Measurements from ENCODE around the gene CATSPERE.

Gene CATSPERE

DNA sequence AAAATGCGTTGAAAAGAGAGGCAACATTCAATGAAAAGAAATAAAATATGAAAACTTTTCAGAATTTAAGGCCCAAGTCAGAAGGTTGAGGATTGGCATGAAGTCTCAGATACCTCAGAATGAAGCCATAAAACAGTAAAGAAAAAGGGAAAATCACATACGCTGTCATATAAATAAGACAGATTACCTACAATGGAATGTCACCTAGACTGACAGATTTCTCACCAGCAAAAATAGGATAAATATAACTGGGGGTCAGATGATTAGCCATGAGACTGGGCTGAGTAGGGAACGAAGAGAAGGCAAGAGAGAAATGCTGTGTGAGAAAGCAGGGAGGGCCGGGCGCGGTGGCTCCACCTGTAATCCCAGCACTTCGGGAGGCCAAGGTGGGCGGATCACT is 140.3 kb downstream of the CATSPERE start:
- Histone ChIP-seq H3K4me2 (ENCODE audit: low read length) (no peak overlapping the region), H3K4me1 (ENCODE audit: control insufficient read depth, insufficient read depth, low read length) (peaks cover 12% of the 10 kb centered on the region), H3K9me3 (replicated peaks; ENCODE audit: low read length) (no peaks in the 10 kb centered on the region), H3K27me3 (ENCODE audit: control insufficient read depth, insufficient read depth, low read length) (no peaks in the 10 kb centered on the region), H3K4me3 (ENCODE audit: low read length) (no peak overlapping the region), H3K36me3 (ENCODE audit: insufficient read depth, low read length) (no peaks in the 10 kb centered on the region), H3K9ac (ENCODE audit: low read depth, low read length) (no peak overlapping the region)

DNA sequence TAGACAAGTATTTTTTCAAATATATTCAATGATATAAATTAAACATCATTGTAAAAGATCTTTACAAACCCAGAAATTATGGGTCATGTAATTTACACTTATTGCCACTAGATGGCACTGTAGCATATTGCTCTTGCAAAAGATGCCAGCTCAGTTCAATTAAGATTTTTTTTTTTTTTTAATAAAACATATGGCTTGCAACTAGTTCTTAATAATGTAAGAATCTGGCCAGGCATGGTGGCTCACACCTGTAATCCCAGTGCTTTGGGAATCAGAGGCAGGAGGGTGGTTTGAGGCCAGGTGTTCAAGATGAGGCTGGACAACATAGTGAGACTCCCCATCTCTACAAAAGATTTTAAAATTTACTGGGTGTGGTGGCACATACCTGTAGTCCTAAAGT is 142.4 kb downstream of the CATSPERE start:
- Histone ChIP-seq H3K9ac (ENCODE audit: low read depth, low read length) (no peak overlapping the region), H3K4me1 (ENCODE audit: control insufficient read depth, insufficient read depth, low read length) (peaks cover 12% of the 10 kb centered on the region), H3K27me3 (ENCODE audit: control insufficient read depth, insufficient read depth, low read length) (no peaks in the 10 kb centered on the region), H3K9me3 (replicated peaks; ENCODE audit: low read length) (no peaks in the 10 kb centered on the region), H3K4me3 (ENCODE audit: low read length) (no peak overlapping the region), H3K4me2 (ENCODE audit: low read length) (no peak overlapping the region), H3K36me3 (ENCODE audit: insufficient read depth, low read length) (no peaks in the 10 kb centered on the region)

- H3K27me3 ChIP-seq (ENCODE audit: control insufficient read depth, insufficient read depth, low read length): no peaks in the 10 kb centered on the region
- no peaks in the 10 kb centered on the region for H3K4me1 ChIP-seq (ENCODE audit: control insufficient read depth, insufficient read depth, low read length)
- no peaks in the 10 kb centered on the region for H3K9me3 ChIP-seq (replicated peaks; ENCODE audit: low read length)
- no peak overlapping the region for H3K4me3 ChIP-seq (ENCODE audit: low read length)
- no peaks in the 10 kb centered on the region for H3K36me3 ChIP-seq (ENCODE audit: insufficient read depth, low read length)
- no peak overlapping the region for H3K9ac ChIP-seq (ENCODE audit: low read depth, low read length)
- H3K4me2 ChIP-seq (ENCODE audit: low read length): no peak overlapping the region
Measured at GRCh38 chr1:244605835-244606370, 144.8 kb downstream of the CATSPERE start.

DNA sequence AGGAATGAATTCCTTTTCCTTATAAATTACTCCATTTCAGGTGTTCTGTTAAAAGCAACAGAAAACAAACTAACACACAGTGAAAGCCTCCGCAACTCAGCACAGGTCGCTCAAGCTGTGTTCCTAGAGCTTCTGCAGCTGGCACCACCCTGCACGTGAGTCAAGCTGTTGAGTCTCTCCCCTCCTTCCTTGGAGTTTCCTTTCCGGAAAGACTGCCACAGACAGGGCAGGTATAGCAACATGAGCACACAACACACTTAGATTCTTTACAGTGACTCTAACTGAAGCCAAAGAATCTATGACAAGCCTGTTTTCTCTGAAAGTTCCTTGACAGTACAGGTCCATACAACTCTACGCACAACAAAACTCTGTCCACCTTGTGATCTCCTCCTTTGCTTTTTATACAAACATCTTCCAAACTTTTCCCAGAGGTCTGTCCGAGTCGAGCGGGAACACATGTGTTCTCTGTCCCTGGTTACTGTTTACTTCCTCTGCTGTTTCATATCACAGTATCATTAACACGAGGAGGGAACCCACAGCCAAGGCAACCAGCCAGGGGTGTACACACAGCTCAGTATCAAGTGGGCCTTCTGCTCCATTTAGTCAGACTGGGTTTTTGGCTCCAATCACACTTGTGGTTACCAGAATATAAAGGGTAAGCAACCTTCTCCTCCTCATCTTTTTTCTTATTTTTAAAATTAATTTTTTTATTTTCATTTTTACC is 153.2 kb downstream of the CATSPERE start:
- Histone ChIP-seq H3K4me1 (ENCODE audit: control insufficient read depth, insufficient read depth, low read length) (no peaks in the 10 kb centered on the region), H3K4me3 (ENCODE audit: low read length) (no peak overlapping the region)

GRCh38 chr1:244614879-244615278 is 153.8 kb downstream of the CATSPERE start:
- no peak overlapping the region for H3K4me2 ChIP-seq (ENCODE audit: low read length)
- no peak overlapping the region for H3K4me3 ChIP-seq (ENCODE audit: low read length)
- H3K27me3 ChIP-seq (ENCODE audit: control insufficient read depth, insufficient read depth, low read length): no peaks in the 10 kb centered on the region
- H3K9me3 ChIP-seq (replicated peaks; ENCODE audit: low read length): no peaks in the 10 kb centered on the region
- H3K9ac ChIP-seq (ENCODE audit: low read depth, low read length): no peak overlapping the region
- H3K36me3 ChIP-seq (ENCODE audit: insufficient read depth, low read length): no peaks in the 10 kb centered on the region
- H3K4me1 ChIP-seq (ENCODE audit: control insufficient read depth, insufficient read depth, low read length): no peaks in the 10 kb centered on the region

More for the DNA sequence above, 153.2 kb downstream of the CATSPERE start:
- Histone ChIP-seq H3K9me3 (replicated peaks; ENCODE audit: low read length) (no peaks in the 10 kb centered on the region), H3K4me2 (ENCODE audit: low read length) (no peak overlapping the region), H3K36me3 (ENCODE audit: insufficient read depth, low read length) (no peaks in the 10 kb centered on the region), H3K27me3 (ENCODE audit: control insufficient read depth, insufficient read depth, low read length) (no peaks in the 10 kb centered on the region), H3K9ac (ENCODE audit: low read depth, low read length) (no peak overlapping the region)

GRCh38 chr1:244615301-244615700 is 154.2 kb downstream of the CATSPERE start:
- no peak overlapping the region for H3K4me3 ChIP-seq (ENCODE audit: low read length)
- no peak overlapping the region for H3K9ac ChIP-seq (ENCODE audit: low read depth, low read length)
- H3K36me3 ChIP-seq (ENCODE audit: insufficient read depth, low read length): no peaks in the 10 kb centered on the region
- H3K27me3 ChIP-seq (ENCODE audit: control insufficient read depth, insufficient read depth, low read length): no peaks in the 10 kb centered on the region
- no peaks in the 10 kb centered on the region for H3K9me3 ChIP-seq (replicated peaks; ENCODE audit: low read length)
- no peaks in the 10 kb centered on the region for H3K4me1 ChIP-seq (ENCODE audit: control insufficient read depth, insufficient read depth, low read length)
- H3K4me2 ChIP-seq (ENCODE audit: low read length): no peak overlapping the region

GRCh38 chr1:244626709-244627108 is 165.6 kb downstream of the CATSPERE start:
- H3K4me2 ChIP-seq (ENCODE audit: low read length): no peak overlapping the region

GRCh38 chr1:244628789-244629188 is 167.7 kb downstream of the CATSPERE start:
- Histone ChIP-seq H3K9me3 (replicated peaks; ENCODE audit: low read length) (no peaks in the 10 kb centered on the region), H3K4me1 (ENCODE audit: control insufficient read depth, insufficient read depth, low read length) (no peaks in the 10 kb centered on the region), H3K4me3 (ENCODE audit: low read length) (no peak overlapping the region), H3K4me2 (ENCODE audit: low read length) (no peak overlapping the region), H3K9ac (ENCODE audit: low read depth, low read length) (no peak overlapping the region), H3K27me3 (ENCODE audit: control insufficient read depth, insufficient read depth, low read length) (no peaks in the 10 kb centered on the region), H3K36me3 (ENCODE audit: insufficient read depth, low read length) (no peaks in the 10 kb centered on the region)

More at GRCh38 chr1:244626709-244627108, 165.6 kb downstream of the CATSPERE start:
- Histone ChIP-seq H3K9me3 (replicated peaks; ENCODE audit: low read length) (no peaks in the 10 kb centered on the region), H3K27me3 (ENCODE audit: control insufficient read depth, insufficient read depth, low read length) (no peaks in the 10 kb centered on the region), H3K36me3 (ENCODE audit: insufficient read depth, low read length) (no peaks in the 10 kb centered on the region), H3K4me1 (ENCODE audit: control insufficient read depth, insufficient read depth, low read length) (no peaks in the 10 kb centered on the region), H3K4me3 (ENCODE audit: low read length) (no peak overlapping the region), H3K9ac (ENCODE audit: low read depth, low read length) (no peak overlapping the region)

- no peaks in the 10 kb centered on the region for H3K4me1 ChIP-seq (ENCODE audit: control insufficient read depth, insufficient read depth, low read length)
- no peaks in the 10 kb centered on the region for H3K36me3 ChIP-seq (ENCODE audit: insufficient read depth, low read length)
- no peak overlapping the region for H3K4me3 ChIP-seq (ENCODE audit: low read length)
- H3K4me2 ChIP-seq (ENCODE audit: low read length): no peak overlapping the region
- H3K27me3 ChIP-seq (ENCODE audit: control insufficient read depth, insufficient read depth, low read length): peaks cover 3% of the 10 kb centered on the region
- no peak overlapping the region for H3K9ac ChIP-seq (ENCODE audit: low read depth, low read length)
- no peaks in the 10 kb centered on the region for H3K9me3 ChIP-seq (replicated peaks; ENCODE audit: low read length)
Measured at GRCh38 chr1:244633140-244633539, 172.1 kb downstream of the CATSPERE start.

- H3K36me3 ChIP-seq (ENCODE audit: insufficient read depth, low read length): no peaks in the 10 kb centered on the region
- no peak overlapping the region for H3K4me3 ChIP-seq (ENCODE audit: low read length)
- peaks cover 3% of the 10 kb centered on the region for H3K27me3 ChIP-seq (ENCODE audit: control insufficient read depth, insufficient read depth, low read length)
- H3K9me3 ChIP-seq (replicated peaks; ENCODE audit: low read length): no peaks in the 10 kb centered on the region
- H3K4me1 ChIP-seq (ENCODE audit: control insufficient read depth, insufficient read depth, low read length): no peaks in the 10 kb centered on the region
- no peak overlapping the region for H3K9ac ChIP-seq (ENCODE audit: low read depth, low read length)
- no peak overlapping the region for H3K4me2 ChIP-seq (ENCODE audit: low read length)
Measured at GRCh38 chr1:244634546-244634945, 173.5 kb downstream of the CATSPERE start.

DNA sequence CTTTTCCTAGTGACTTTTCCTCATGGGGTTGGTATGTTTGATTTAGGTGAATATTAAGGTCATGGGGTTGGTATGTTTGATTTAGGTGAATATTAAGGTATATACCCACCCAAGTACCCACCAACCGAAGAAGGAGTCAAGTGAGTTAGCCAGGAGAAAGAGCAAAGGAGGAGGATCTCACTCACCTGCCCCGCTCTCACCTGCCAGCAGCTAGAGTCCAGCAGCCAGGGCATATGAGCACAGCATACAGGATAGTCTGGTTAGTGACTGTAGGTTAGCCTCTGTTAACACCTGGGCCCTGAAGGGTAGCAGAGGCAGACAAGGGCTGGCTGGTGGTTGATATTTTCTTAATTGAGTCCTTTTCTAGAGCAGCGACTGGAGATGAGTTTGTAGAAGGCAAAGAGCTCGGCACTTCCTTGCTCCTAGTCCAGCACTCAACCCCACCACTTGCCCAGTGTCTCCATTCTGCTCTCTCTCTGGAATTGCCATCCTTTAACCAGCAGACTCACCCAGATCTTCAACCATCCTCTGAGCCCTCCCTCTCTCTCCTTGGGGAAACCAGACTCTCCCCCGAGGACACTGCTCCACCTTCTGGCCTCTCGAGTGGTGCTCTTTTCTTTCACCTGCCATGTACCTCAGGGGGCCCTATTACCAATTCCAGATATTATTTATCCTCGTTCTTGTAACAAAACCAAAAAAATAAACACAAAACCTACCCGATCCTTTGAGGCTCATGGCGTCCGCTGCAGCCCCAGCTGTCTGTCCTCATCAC is 175.6 kb downstream of the CATSPERE start:
- Histone ChIP-seq H3K9ac (ENCODE audit: low read depth, low read length) (no peak overlapping the region), H3K36me3 (ENCODE audit: insufficient read depth, low read length) (no peaks in the 10 kb centered on the region), H3K4me1 (ENCODE audit: control insufficient read depth, insufficient read depth, low read length) (no peaks in the 10 kb centered on the region), H3K27me3 (ENCODE audit: control insufficient read depth, insufficient read depth, low read length) (peaks cover 4% of the 10 kb centered on the region), H3K4me3 (ENCODE audit: low read length) (no peak overlapping the region), H3K9me3 (replicated peaks; ENCODE audit: low read length) (no peaks in the 10 kb centered on the region), H3K4me2 (ENCODE audit: low read length) (no peak overlapping the region)

Data from skeletal muscle satellite cell (primary cell).